Testis (tissue), 2 donors: ENCODE measurements around the gene ZFY.

Source experiments
- CTCF ChIP-seq, 3 experiments: fragments of 450-650 bp in 2 of 3; fragments of 200-600 bp in 1 of 3; sonication (generic) in 1 of 3; IDR thresholded peaks; one replicate each; pipeline ENCODE4 v1.5.1; 2016 to 2019; ENCODE audit warnings: antibody characterized with exemption in 3 of 3, mild to moderate bottlenecking in 2 of 3, moderate library complexity in 1 of 3
- POLR2A ChIP-seq: fragments of 450-650 bp; IDR thresholded peaks from one replicate; pipeline ENCODE4 v1.6.1; 2017; ENCODE audit warnings: antibody characterized with exemption, mild to moderate bottlenecking, moderate library complexity

GRCh38 chrY:2965629-2966028, 30.4 kb downstream of the ZFY start:
- TF ChIP-seq CTCF (IDR thresholded peaks at IDR 0.05) (no peak), POLR2A (no peak)
